Fibroblast of lung (primary cell): ENCODE data around the gene IL15RA.

Experiments
- EZH2 ChIP-seq: IDR thresholded peaks from 2 replicates; pipeline ENCODE4 v1.5.1; 2012; ENCODE audit warnings: low read length, control low read depth, mild to moderate bottlenecking; ENCODE audit errors: missing control alignments
- TF ChIP-seq, protein P1 (sequence below), 2 donors: IDR thresholded peaks in 1 of 2; conservative IDR thresholded peaks in 1 of 2; 1 replicate in 1 of 2; 2 replicates in 1 of 2; pipeline ENCODE4 v1.5.1; 2011 to 2012; ENCODE audit warnings: low read length in 2 of 2, control low read depth in 1 of 2, inconsistent platforms in 1 of 2, low read depth in 1 of 2, mild to moderate bottlenecking in 1 of 2

DNA sequence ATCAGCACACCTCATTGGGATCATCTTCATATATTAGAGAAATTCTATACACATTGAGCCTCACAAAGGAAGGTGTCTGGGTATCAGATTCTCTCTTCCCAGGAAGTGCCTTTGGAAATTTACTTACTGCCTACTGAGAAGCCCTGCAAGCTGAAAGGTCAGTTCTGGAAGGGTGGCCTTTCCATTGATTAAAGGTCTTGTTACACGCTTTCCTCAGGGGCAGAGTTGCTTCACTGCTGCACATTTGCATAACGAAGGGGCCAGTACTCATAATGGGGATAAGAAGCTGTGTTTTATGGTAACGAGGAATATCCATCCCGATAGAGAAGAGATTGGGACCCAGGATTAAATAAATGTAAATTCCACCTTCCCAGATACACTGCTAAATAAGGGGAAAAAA is 19.4 kb upstream of the IL15RA start:
- TF ChIP-seq, protein P1, sequence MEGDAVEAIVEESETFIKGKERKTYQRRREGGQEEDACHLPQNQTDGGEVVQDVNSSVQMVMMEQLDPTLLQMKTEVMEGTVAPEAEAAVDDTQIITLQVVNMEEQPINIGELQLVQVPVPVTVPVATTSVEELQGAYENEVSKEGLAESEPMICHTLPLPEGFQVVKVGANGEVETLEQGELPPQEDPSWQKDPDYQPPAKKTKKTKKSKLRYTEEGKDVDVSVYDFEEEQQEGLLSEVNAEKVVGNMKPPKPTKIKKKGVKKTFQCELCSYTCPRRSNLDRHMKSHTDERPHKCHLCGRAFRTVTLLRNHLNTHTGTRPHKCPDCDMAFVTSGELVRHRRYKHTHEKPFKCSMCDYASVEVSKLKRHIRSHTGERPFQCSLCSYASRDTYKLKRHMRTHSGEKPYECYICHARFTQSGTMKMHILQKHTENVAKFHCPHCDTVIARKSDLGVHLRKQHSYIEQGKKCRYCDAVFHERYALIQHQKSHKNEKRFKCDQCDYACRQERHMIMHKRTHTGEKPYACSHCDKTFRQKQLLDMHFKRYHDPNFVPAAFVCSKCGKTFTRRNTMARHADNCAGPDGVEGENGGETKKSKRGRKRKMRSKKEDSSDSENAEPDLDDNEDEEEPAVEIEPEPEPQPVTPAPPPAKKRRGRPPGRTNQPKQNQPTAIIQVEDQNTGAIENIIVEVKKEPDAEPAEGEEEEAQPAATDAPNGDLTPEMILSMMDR (conservative IDR thresholded peaks at IDR 0.05 in 1 of 2, IDR thresholded peaks at IDR 0.05 in 1 of 2; ENCODE audit: low read depth in 1 of 2, low read length in 2 of 2): no peak
- TF ChIP-seq EZH2: no peak
